Activated CD8-positive, alpha-beta T cell treated with anti-CD3 and anti-CD28 coated beads, Interleukin-2, amount 10 ng/mL, durations not matched to agents 7 days and 5 days (primary cell): ENCODE data around the gene LSMEM2. TPM values are rescaled to one million over a fixed set of nuclear protein-coding genes. Genes with fewer than 3 reads are reported as not detected.
"Not testable (repeated sequence)": the region's sequence is repeated elsewhere in the genome, so short reads cannot be mapped to it uniquely, and the experiment has no call there.

ENCODE experiments used
- ATAC-seq: fragments of 150-1000 bp; cut with Tn5 transposase; one replicate; pipeline ENCODE4 v1.10.0; 2021; ENCODE audit warnings: moderate library complexity
- CTCF ChIA-PET: fragments of 350-600 bp; sonication (Branson Sonifier 250); formaldehyde crosslinking; loops from one replicate; lab custom pipeline; 2021; ENCODE audit warnings: antibody characterized with exemption; lab: Charles Lee
- POLR2A ChIA-PET: fragments of 350-600 bp; sonication (Branson Sonifier 250); formaldehyde crosslinking; loops from one replicate; lab custom pipeline; 2021; ENCODE audit warnings: antibody characterized with exemption; lab: Charles Lee
- DNase-seq: peaks from one replicate; pipeline ENCODE4 v3.0.0-alpha.2; 2020
- H3K27ac Mint-ChIP-seq: one replicate; pipeline ENCODE4 v1.8.0; 2021; ENCODE audit warnings: mild to moderate bottlenecking, mixed read lengths
- H3K27me3 Mint-ChIP-seq: one replicate; pipeline ENCODE4 v1.8.0; 2021; ENCODE audit warnings: low read depth, mixed read lengths
- H3K36me3 Mint-ChIP-seq: one replicate; pipeline ENCODE4 v1.8.0; 2021; ENCODE audit warnings: low read depth, mixed read lengths
- H3K4me1 Mint-ChIP-seq: one replicate; pipeline ENCODE4 v1.8.0; 2021; ENCODE audit warnings: low read depth, mixed read lengths
- H3K4me3 Mint-ChIP-seq: one replicate; pipeline ENCODE4 v1.8.0; 2021; ENCODE audit warnings: mild to moderate bottlenecking, mixed read lengths
- H3K9me3 Mint-ChIP-seq: one replicate; pipeline ENCODE4 v1.8.0; 2022; ENCODE audit warnings: mixed read lengths; ENCODE audit not compliant: insufficient read depth
- total RNA-seq, 2 experiments: library from RNA; stranded (reverse); gene quantifications; one replicate each; pipeline ENCODE4 v1.2.3, GENCODE V29; 2021

The LSMEM2 gene
- total RNA-seq, 2 experiments from 2014 or later: not detected

- not testable (repeated sequence) for H3K9me3 Mint-ChIP-seq, H3K4me3 Mint-ChIP-seq, H3K36me3 Mint-ChIP-seq, ATAC-seq, H3K27ac Mint-ChIP-seq, DNase-seq
- CTCF ChIA-PET: interaction anchor here (0.6 to 3.2 kb wide), 8 partner anchors 10 to 279 kb away, joined by 3 to 24 read pairs (median 6); no protein-coding TSS in a partner anchor
- peaks cover 38% of the 10 kb centered on the region for H3K27me3 Mint-ChIP-seq
- peaks cover 34% of the 10 kb centered on the region for H3K4me1 Mint-ChIP-seq
- POLR2A ChIA-PET: interaction anchor here (1.0 kb wide), 1 partner anchor 44 kb away, joined by 3 read pairs; no protein-coding TSS in a partner anchor
Measured at GRCh38 chr3:50272538-50272910, 6.4 kb upstream of the LSMEM2 start.

- DNase-seq: peak; percentile 93
- Mint-ChIP-seq H3K27me3 (peaks cover 40% of the 10 kb centered on the region), H3K4me3 (peak overlapping the region; percentile 72), H3K9me3 (no peaks in the 10 kb centered on the region), H3K27ac (peak overlapping the region; percentile 52), H3K36me3 (no peaks in the 10 kb centered on the region), H3K4me1 (peaks cover 34% of the 10 kb centered on the region)
- ChIA-PET CTCF (interaction anchor here (0.6 to 2.6 kb wide), 7 partner anchors 13 to 81 kb away, joined by 3 to 13 read pairs (median 4); partner anchors contain the start of genes GNAT1 and IFRD2), POLR2A (interaction anchor here (1.0 kb wide), 1 partner anchor 45 kb away, joined by 3 read pairs; no protein-coding TSS in a partner anchor)
- peak; percentile 90 for ATAC-seq
Measured at GRCh38 chr3:50272911-50273688, 5.8 kb upstream of the LSMEM2 start.

- Mint-ChIP-seq H3K36me3 (no peaks in the 10 kb centered on the region), H3K27me3 (peaks cover 42% of the 10 kb centered on the region), H3K9me3 (no peaks in the 10 kb centered on the region), H3K27ac (no peak overlapping the region), H3K4me3 (no peak overlapping the region), H3K4me1 (peaks cover 34% of the 10 kb centered on the region)
- DNase-seq: no peak
- no peak for ATAC-seq
- POLR2A ChIA-PET: no interaction called here
- CTCF ChIA-PET: interaction anchor here (0.6 to 1.7 kb wide), 6 partner anchors 13 to 82 kb away, joined by 3 to 6 read pairs (median 4); partner anchors contain the start of genes GNAI2, GNAT1 and IFRD2
Measured at GRCh38 chr3:50273689-50274065, 5.2 kb upstream of the LSMEM2 start.

GRCh38 chr3:50274371-50275104 lies 4.3 kb upstream of the LSMEM2 start:
- CTCF ChIA-PET: interaction anchor here (0.6 to 3.8 kb wide), 15 partner anchors 16 to 84 kb away, joined by 3 to 17 read pairs (median 4); partner anchors contain the start of genes GNAI2 and IFRD2
- Mint-ChIP-seq H3K4me1 (peaks cover 34% of the 10 kb centered on the region), H3K27ac (peak overlapping the region; percentile 26), H3K36me3 (no peaks in the 10 kb centered on the region), H3K9me3 (no peaks in the 10 kb centered on the region), H3K4me3 (peak overlapping the region; percentile 58), H3K27me3 (peaks cover 43% of the 10 kb centered on the region)
- POLR2A ChIA-PET: interaction anchor here (1.1 kb wide), 1 partner anchor 24 kb away, joined by 3 read pairs; no protein-coding TSS in a partner anchor
- peak; percentile 37 for ATAC-seq
- DNase-seq: peak; percentile 86

- POLR2A ChIA-PET: interaction anchor here (1.1 kb wide), 1 partner anchor 23 kb away, joined by 3 read pairs; no protein-coding TSS in a partner anchor
- no peak overlapping the region for H3K27ac Mint-ChIP-seq
- H3K4me3 Mint-ChIP-seq: no peak overlapping the region
- peaks cover 34% of the 10 kb centered on the region for H3K4me1 Mint-ChIP-seq
- H3K9me3 Mint-ChIP-seq: no peaks in the 10 kb centered on the region
- H3K36me3 Mint-ChIP-seq: no peaks in the 10 kb centered on the region
- ATAC-seq: no peak
- H3K27me3 Mint-ChIP-seq: peaks cover 43% of the 10 kb centered on the region
- CTCF ChIA-PET: interaction anchor here (0.6 to 3.8 kb wide), 16 partner anchors 17 to 85 kb away, joined by 3 to 17 read pairs (median 4); partner anchors contain the start of genes GNAI2 and IFRD2
- no peak for DNase-seq
Measured at GRCh38 chr3:50275141-50275995, 3.5 kb upstream of the LSMEM2 start.

GRCh38 chr3:50275996-50276761 lies 2.7 kb upstream of the LSMEM2 start:
- POLR2A ChIA-PET: no interaction called here
- peak; percentile 55 for DNase-seq
- Mint-ChIP-seq H3K4me1 (peaks cover 34% of the 10 kb centered on the region), H3K9me3 (no peaks in the 10 kb centered on the region), H3K4me3 (no peak overlapping the region), H3K27me3 (peaks cover 43% of the 10 kb centered on the region), H3K27ac (no peak overlapping the region), H3K36me3 (no peaks in the 10 kb centered on the region)
- CTCF ChIA-PET: interaction anchor here (0.8 to 3.8 kb wide), 5 partner anchors 16 to 52 kb away, joined by 3 to 17 read pairs (median 3); partner anchors contain the start of gene TUSC2
- ATAC-seq: no peak

- H3K4me1 Mint-ChIP-seq: peaks cover 30% of the 10 kb centered on the region
Measured at GRCh38 chr3:50276762-50277101, 2.2 kb upstream of the LSMEM2 start.

GRCh38 chr3:50278123-50278879 lies 586 bp upstream of the LSMEM2 start:
- Mint-ChIP-seq H3K27ac (no peak overlapping the region), H3K4me3 (no peak overlapping the region), H3K4me1 (peaks cover 22% of the 10 kb centered on the region), H3K9me3 (no peaks in the 10 kb centered on the region), H3K36me3 (no peaks in the 10 kb centered on the region), H3K27me3 (peaks cover 39% of the 10 kb centered on the region)
- DNase-seq (no peak), ATAC-seq (no peak)
- ChIA-PET POLR2A (interaction anchor here (1.2 kb wide), 1 partner anchor 82 kb away, joined by 3 read pairs; no protein-coding TSS in a partner anchor), CTCF (interaction anchor here (1.0 to 3.7 kb wide), 4 partner anchors 32 to 53 kb away, joined by 3 to 15 read pairs (median 12); no protein-coding TSS in a partner anchor)

More at GRCh38 chr3:50276762-50277101, 2.2 kb upstream of the LSMEM2 start:
- Mint-ChIP-seq H3K27me3 (peaks cover 43% of the 10 kb centered on the region), H3K4me3 (no peak overlapping the region), H3K36me3 (no peaks in the 10 kb centered on the region), H3K9me3 (no peaks in the 10 kb centered on the region), H3K27ac (no peak overlapping the region)
- ATAC-seq: no peak
- POLR2A ChIA-PET: interaction anchor here (1.1 kb wide), 1 partner anchor 30 kb away, joined by 5 read pairs; no protein-coding TSS in a partner anchor
- no peak for DNase-seq
- CTCF ChIA-PET: interaction anchor here (0.8 to 3.8 kb wide), 5 partner anchors 17 to 52 kb away, joined by 3 to 17 read pairs (median 9); partner anchors contain the start of gene TUSC2

- POLR2A ChIA-PET: interaction anchor here (0.6 to 0.7 kb wide), 2 partner anchors 10 to 18 kb away, joined by 3 to 4 read pairs; no protein-coding TSS in a partner anchor
- peaks cover 33% of the 10 kb centered on the region for H3K27me3 Mint-ChIP-seq
- no peak overlapping the region for H3K4me3 Mint-ChIP-seq
- no peak for DNase-seq
- no peaks in the 10 kb centered on the region for H3K36me3 Mint-ChIP-seq
- no peak overlapping the region for H3K27ac Mint-ChIP-seq
- no peaks in the 10 kb centered on the region for H3K9me3 Mint-ChIP-seq
- CTCF ChIA-PET: interaction anchor here (1.0 to 3.7 kb wide), 4 partner anchors 33 to 85 kb away, joined by 3 to 15 read pairs (median 9); no protein-coding TSS in a partner anchor
- no peak for ATAC-seq
- peaks cover 16% of the 10 kb centered on the region for H3K4me1 Mint-ChIP-seq
Measured at GRCh38 chr3:50279255-50280016, 549 bp downstream of the LSMEM2 start.
